HG03139 (cell line): ENCODE measurements around the gene SYCP2.

Experiments
- ATAC-seq: cut with Tn5 transposase; IDR thresholded peaks from one replicate; pipeline ENCODE4 v1.9.1; 2021; ENCODE audit not compliant: unreplicated experiment

Gene SYCP2

DNA sequence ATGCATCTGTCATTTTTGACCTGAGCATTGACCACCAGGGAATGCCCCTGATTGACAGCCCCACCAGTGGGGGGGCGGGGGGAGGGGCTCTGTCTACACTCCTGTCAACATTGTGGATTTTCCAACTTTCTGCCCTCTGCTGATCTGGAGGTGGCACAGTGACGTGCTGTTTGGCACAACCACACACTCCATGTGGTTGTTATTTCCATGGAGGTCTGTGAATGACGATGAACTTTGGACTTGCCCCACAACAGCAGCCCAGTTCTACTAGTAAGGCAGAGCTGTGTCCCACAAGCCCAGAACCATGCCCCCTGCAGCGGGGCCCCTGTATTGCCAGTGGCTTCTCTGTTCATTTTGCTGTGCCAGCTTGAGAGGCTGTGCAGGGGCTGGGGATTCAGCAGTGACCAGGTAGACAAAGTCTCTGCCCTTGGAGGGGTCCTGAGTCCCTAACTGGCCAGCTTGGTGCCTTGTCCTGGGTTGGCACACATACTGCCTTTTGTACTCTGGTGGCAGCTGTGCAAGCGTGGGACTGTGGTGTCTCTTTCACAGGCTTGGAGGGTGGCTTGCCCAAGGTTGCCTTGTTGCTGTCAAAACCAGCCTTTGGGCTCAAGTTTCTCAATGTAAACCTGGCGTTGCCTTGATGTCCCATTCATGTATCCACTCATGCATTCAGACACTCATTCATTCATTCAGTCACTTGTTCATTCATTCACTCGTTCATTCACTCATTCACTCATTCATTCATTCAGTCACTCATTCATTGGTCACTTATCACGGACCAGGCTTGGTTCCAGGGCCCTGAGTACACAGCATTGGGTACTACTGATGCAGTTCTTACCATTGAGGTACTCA lies 108.5 kb downstream of the SYCP2 start:
- ATAC-seq, result no peak

DNA sequence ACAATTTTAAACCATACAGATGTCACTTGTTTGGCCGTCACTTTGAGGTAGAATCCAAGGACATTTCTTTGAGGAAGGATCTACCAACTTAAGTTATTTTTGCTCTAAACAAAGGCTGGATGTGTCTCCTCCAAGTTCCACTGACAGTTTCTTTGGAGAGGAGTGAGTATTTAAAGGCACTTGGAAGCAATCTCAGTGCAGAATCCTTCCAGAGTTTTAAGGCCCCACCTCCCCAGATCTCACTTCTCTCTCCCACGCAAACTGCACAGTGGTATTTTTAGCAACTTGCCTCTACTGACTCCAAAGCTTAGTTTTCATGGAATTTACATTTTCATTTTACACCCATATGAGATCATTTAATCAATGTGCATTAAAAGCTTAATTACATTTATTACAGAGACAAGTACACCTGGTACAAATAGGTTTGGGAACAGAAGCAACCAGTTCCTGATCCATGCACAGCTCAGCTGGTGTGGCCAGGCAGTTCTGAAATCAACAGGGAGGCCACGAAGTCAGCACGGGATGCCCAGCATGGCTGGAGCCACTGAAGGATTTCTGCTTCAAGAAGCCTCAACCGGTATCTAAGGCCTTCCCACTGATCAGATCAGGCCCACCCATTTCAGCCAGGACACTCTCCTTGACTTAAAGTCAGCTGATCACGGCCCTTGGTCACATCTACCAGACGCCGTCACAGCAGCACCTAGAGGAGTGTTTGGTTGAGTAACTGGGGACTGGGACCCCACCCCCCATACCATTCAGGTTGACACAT lies 109.8 kb downstream of the SYCP2 start:
- ATAC-seq, result no peak

DNA sequence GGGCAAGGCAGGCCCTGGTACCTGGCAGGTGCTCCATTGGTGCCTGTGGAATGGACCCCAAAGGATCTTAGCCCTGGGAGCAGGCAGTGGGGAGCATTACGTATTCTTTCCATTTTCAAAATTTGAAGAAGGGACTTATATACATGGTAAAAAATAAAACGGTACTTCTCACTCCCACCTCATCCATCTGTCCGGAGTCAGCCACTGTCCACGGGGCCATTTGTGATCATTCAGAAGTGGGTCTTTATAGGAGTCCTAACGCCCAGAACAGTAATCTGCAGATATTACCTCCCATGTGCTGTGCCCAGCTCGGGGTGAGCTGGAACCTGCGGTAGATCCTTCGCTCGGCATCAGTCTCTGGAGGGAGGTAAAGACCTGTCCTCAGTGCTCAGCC lies 110.4 kb downstream of the SYCP2 start:
- no peak for ATAC-seq

DNA sequence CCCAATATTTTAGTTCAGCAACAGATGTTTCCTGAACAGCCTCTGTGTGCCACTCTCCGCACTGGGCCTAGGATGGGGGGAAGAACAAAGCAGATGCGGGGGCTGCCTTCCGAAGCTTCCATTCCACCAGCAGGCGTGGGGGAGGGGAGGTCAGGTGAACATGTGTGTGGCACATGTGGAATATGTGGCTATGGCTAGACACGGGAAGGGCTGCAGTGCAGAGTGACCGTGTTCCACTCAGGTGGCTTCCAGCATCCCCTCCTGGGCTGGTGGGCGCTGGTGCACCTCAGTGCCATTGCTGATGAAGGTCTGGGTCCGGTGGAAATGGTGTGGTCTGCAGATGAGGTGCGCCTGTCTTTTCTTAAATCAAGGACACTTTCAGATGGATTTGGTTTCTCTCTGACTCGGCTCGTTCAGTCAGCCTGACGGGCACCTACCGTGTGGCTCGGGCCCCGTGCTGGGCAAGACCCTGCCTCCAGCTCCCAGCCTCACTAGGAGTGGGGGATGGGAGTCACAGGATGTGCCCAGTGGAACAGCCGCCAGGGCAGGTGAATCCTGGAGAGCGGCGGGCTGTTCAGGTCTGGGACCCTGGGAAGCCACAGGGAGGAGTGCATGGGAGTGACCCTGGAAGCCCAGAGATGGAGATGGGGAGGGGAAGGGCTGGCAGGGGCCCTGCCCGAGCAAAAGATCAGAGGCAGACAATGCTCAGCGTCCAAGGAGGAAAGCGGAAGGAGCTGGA lies 111.0 kb downstream of the SYCP2 start:
- no peak for ATAC-seq

DNA sequence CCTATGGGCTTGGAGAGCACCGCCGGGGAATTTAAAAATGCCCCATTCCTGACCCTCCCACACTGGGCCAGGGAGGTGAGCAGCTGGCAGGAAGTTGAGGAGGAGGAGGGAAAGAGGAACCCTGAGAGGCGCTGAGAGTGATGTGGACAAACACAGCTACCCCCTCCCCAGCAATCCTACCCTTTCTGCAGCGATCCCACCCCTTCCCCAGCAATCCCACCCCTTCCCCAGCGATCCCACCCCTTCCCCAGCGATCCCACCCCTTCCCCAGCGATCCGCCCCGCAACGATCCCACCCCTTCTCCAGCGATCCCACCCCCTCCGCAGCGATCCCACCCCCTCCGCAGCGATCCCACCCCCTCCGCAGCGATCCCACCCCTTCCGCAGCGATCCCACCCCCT lies 111.6 kb downstream of the SYCP2 start:
- ATAC-seq, result no peak

DNA sequence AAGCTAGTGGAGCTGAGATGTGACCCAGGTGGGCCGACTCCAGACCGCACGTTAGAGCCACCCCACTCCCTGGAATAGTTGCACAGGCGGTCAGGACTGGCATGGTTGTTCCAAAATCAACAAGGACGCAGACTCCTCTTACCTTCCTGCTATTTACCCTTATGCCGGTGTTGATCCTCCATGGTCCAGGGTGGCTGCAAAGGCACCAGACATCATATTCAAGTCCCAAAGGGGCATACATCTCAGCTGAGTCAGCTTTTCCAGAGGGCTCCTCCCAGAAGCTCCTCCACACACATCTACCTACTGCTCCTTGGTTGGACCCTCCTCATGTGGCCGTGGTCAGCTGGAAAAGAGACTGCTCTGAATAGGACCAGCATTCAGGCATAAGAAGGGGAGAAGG lies 112.2 kb downstream of the SYCP2 start:
- no peak for ATAC-seq

DNA sequence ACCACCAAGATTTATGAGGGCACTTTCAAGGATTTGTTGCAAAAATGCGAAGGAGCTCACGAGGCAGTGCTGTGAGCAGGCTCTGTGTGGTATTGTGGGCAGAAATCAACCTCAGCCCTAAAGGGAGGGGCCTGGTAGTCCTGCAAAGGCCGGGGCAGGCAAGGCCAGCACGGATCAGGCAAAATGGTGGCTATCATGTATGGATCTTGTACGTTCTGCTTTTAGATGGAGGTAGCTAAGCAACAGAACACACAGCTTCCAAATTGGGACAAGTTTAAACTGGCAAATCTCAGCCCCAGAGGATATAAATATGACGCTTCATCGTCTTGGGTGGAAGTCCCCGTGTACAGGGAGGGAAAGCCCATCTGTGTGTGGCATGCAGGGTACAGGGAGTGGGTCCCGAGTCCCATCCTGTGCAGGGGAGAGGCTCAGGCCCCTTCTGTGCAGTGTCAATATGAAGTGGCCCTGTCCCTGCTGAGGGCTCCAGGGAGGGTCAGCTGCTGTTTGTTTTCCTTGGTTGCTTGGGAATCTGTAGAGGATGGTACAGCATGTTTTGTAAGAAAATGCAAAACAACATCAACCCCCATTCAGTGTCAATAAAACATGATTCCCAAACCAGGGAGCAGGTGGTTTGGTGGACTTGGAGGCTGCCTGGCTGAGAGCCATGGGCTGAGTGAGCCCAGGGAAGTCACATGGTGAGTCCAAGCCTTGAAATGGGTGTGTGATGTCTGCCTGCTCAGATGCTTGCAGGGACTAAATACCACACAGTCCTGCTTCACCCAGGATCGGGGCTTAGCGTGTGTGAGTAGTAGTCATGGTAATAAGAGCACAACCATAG lies 113.0 kb downstream of the SYCP2 start:
- ATAC-seq, result no peak

DNA sequence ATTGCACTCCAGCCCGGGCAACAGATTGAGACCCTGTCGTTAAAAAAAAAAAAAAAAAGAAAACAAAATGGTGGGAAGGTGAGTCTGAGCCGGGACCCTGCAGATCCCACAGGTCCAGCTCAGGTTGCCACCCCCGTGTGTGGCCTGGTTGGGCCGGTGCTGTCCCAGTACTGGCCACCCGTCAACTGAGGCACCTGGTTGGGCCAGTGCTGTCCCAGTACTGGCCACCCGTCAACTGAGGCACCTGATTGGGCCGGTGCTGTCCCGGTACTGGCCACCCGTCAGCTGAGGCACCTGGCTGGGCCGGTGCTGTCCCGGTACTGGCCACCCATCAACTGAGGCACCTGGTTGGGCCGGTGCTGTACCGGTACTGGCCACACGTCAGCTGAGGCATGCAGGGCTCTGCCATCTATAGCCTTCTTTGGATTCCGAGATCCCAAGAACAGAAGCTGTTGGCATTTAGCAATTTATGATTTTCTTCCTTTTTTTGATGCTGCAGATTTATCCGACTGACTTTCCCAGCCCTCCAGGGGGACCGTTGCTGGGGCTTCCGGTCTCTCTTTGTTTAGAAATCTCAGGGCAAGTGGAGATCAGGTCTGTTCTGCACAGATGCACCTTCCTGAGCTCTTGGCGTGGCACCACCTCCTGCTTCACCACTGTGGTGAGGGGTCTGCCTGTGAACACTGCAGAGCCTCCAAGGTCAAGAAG lies 113.8 kb downstream of the SYCP2 start:
- no peak for ATAC-seq

DNA sequence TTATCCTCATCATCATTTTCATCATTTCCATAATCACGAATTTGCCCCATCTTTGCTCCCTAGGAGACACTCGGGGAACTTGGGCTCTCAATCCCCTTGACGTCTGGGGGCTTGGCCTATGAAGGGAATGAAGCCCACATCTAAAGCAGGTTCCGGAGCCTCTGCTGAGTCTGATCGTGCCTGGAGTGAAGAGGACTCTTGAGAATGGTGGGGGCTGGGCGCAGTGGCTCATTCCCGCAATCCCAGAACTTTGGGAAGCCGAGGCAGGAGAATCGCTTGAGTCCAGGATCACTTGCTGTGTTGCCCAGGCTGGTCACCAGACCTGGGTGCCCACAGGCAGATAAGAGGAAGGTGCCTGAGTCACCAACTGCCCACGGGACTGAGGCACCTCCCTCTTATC lies 114.5 kb downstream of the SYCP2 start:
- ATAC-seq, result no peak

DNA sequence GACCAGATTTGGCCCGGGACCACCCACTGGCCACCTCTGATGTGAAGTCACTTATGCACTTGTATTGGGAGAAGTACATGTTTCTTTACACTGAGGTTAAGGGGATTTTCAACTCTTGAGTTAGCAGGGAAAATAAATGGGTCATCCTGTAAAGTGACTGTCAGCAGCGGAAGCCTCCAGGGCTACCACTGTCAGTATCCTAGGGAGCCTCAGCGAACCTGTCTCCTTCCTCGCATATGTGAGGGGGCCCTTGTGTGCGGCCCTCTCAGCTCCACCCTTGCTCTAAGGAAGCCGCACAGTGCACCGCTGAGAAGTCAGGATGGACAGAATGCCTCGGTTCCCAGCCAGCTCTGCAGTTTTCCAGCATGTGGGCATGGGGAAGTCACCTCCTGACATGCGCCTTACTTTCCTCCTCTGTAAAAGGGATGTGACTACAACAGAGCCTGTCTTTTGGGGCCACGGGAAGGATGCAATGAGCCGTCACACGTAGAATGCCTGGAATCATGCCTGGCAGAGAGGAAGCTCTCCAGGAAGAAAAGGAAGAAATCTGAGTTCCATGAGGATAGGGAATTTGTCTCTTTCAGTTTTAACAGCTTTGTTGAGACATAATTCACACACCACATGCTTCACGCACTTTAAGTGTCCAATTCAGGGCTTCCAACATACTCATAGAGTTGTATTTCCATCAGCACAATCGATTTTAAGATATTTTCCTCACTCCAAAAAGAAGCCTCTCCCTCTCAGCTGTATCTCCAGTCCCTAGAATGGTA lies 115.4 kb downstream of the SYCP2 start:
- ATAC-seq, result no peak

DNA sequence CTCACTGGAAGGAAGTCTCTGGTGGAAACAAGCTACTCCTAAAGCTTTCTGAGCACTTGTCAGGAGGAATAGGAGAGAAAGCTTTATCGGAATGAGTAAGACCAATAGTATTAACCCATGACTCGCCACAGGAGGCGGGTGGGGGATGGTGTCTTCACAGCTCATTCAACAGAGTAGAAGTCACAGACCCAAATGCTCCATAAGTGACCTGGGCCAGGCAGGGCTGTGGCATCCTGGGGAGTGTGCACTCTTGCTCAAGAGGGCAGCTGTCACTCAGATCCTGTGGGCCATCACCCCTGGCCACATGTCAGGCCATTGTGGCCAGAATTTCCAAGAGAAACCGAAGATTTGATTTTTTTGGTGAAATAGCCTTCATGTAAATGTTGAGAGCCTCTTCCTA lies 116.0 kb downstream of the SYCP2 start:
- ATAC-seq, result no peak

DNA sequence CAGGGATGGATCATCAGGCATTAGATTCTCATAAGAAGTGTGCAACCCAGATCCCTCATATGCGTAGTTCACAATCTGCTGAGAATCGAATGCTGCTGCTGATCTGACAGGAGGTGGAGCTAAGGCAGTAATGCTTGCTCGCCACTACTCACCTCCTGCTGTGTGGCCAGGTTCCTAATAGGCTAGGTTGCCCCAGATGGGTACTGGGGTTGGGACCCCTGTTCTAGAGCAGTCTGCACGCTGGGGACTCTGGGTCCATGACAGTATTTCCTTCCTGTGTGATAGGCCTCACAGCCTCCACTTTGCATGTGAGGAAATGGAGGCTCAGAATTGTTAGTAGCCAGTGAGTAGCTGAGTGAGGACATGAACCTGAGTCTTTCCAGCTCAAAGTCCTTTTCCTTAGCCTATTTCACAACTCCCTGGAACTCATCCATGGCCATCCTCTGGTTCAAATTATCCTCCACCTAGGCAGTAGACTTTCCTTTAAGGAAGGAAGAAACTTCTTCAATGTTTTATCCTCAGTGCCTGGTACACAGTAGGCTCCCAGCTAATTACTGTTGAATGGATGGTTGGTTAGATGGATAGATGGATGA lies 117.2 kb downstream of the SYCP2 start:
- ATAC-seq, result no peak

DNA sequence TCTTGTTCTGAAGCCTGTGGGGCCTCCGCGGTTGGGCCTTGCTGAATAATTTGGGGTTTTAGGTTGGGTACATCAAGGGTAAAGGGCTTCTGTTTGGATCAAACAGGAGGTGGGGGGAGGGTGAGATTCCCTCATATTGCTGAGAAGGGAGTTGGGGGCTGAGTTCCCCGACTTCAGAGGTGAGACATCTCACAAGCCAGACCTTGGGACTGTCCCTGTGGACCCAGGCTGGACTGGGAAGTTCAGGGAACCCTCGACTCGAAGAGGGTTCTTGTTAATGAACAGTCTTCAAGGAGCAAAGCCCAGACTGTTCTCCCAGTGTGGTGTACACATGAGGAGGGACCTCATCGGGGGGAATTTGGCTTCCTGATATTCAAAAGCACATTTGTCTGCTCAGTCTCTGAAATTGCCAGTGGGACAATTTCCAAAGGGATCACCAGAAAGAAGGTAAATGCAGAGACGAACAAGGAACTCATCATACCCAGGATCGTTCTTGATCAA lies 118.5 kb downstream of the SYCP2 start:
- no peak for ATAC-seq

DNA sequence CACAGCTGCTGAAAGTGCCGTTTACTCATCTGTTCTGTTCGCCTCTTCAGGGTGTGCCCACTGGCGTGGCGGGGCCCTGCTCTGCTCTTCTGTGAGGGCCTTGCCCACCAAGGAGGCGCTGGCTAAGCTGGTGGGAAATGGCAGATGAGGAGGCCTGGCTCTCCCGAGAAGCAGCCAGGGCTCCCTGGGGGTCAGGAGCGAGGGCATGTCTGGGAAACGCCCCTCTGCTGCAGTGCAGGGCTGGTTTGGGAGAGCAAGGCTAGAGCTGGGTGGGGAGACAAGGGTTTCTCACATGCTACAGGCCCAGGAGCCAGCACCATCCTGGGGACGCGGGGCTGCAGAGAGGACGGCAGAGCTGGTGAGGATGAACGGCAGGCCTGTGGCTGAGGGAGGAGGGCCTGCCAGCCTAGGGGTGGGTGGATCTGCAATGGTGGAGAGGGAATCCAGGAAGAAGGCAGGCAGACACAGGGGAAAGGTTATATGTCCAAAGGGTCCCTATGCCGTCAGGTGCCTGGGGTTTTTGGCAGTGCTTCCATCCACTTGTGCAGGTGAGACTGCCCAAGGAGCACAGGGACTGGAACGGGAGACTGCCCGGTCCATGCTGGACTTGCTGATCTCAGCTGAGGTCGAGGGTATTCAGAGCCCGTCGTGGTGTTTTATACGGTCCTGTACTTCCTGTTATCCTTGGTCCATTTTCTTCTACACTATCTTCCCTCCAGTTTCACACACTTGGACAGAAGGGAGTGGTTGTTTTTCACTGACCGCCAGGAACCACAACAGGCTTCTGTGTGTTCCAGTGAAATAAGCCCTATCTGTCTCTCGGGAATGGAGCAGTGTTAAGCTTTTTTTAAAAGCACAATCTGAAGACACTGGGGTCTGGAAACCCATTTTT lies 119.2 kb downstream of the SYCP2 start:
- no peak for ATAC-seq
